Aorta (tissue), 5 donors: ENCODE results near the gene WWC1. TPM values are rescaled to one million over a fixed set of nuclear protein-coding genes. Genes with fewer than 3 reads are reported as not detected.
"Not testable (repeated sequence)": the region's sequence is repeated elsewhere in the genome, so short reads cannot be mapped to it uniquely, and the experiment has no call there.

Experiments used
- ATAC-seq: fragments of 200-7000 bp; cut with Tn5 transposase; one replicate; pipeline ENCODE4 v1.9.1; 2022; ENCODE audit warnings: moderate library complexity; ENCODE audit not compliant: low FRiP score
- DNase-seq, 2 donors: peaks; one replicate each; pipeline ENCODE4 v3.0.0-alpha.2; 2020
- H3K27ac ChIP-seq, 2 donors: one replicate each; pipeline ENCODE4 v1.5.1; 2013; ENCODE audit warnings: low read length in 2 of 2, mild to moderate bottlenecking in 2 of 2, moderate library complexity in 2 of 2, control low read depth in 1 of 2, inconsistent platforms in 1 of 2, low read depth in 1 of 2
- H3K27me3 ChIP-seq, 2 donors: one replicate each; pipeline ENCODE4 v1.6.1; 2013; ENCODE audit warnings: control low read depth in 1 of 2, low read length in 1 of 2, mild to moderate bottlenecking in 1 of 2, moderate library complexity in 1 of 2; ENCODE audit not compliant: insufficient read depth in 2 of 2, control insufficient read depth in 1 of 2
- H3K36me3 ChIP-seq, 2 donors: one replicate each; pipeline ENCODE4 v1.6.1; 2013; ENCODE audit warnings: control low read depth in 1 of 2, low read length in 1 of 2, mild to moderate bottlenecking in 1 of 2; ENCODE audit not compliant: insufficient read depth in 2 of 2, control insufficient read depth in 1 of 2
- H3K4me1 ChIP-seq, 2 donors: one replicate each; pipeline ENCODE4 v1.6.1; 2013; ENCODE audit warnings: low read length in 2 of 2, control low read depth in 1 of 2, mild to moderate bottlenecking in 1 of 2, moderate library complexity in 1 of 2; ENCODE audit not compliant: insufficient read depth in 2 of 2, control insufficient read depth in 1 of 2
- H3K4me3 ChIP-seq, 2 donors: one replicate each; pipeline ENCODE4 v1.5.1; 2013; ENCODE audit warnings: low read length in 2 of 2, control low read depth in 1 of 2, mild to moderate bottlenecking in 1 of 2
- H3K9me3 ChIP-seq: one replicate; pipeline ENCODE4 v1.6.1; 2013; ENCODE audit warnings: mild to moderate bottlenecking, low read length; ENCODE audit not compliant: control insufficient read depth
- WGBS, 2 donors: extraction: QIAGEN DNeasy Blood & Tissue Kit; methylation state at CpG; one replicate each; pipeline ENCODE4 v1.1.7; 2013; 5-methylcytosine and 5-hydroxymethylcytosine counted together
- intact Hi-C, 2 donors: fragments of 100-400 bp; cut with DNase I; formaldehyde crosslinking; loops; one replicate each; pipeline versions ENCODE4 v1.14.2 to v1.15.0; 2022
- polyA plus RNA-seq, 2 donors: library from polyadenylated mRNA; stranded (reverse); fragments of 200-250 nt; gene quantifications; one replicate each; pipeline ENCODE4 v1.2.3, GENCODE V29; 2013
- total RNA-seq, 2 donors: library from RNA; stranded (reverse); fragmentation: NEBNext Ultra II Directional; extraction: Animal tissue kit (Norgen Biotek cat#: 25700); gene quantifications; one replicate each; pipeline ENCODE4 v1.2.1, GENCODE V29; 2021
- donor health status: healthy with polysubstance abuse.
- donor health status: Bipolar disorder and iron deficiency.
- donor health status: DM: no; HTN: no; CAD: no.
- donor health status: DM: no; HTN: no; CAD: no.
- donor health status: DM: yes; HTN: yes; CAD: no.

Gene WWC1
- total and polyA plus RNA-seq, 4 donors = 0.36 to 9.1 (median 0.42) TPM

DNA sequence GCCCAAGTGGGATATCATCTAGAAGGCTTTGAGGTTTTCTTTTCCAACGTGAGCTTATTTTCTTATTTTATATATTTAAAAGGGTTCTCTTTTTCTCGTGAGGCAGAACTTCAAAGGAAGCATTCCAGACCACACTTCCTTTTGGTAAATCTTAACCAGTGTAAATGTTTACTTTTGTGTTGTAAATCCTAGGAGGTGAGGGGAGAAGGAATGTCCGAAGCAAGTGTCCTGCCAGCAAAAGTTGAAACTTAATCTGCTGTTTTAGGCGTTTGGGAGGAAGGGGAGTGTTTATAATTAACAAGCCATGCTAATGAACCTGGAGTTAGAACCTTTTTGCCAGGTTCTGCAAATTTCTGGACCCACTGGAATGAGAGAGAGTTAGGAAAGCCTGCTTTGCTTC lies 37.9 kb downstream of the WWC1 start:
- Histone ChIP-seq H3K9me3 (no peaks in the 10 kb centered on the region), H3K36me3 (no peaks in the 10 kb centered on the region), H3K27me3 (no peaks in the 10 kb centered on the region), H3K4me1 (no peaks in the 10 kb centered on the region), H3K27ac (no peak overlapping the region), H3K4me3 (no peak overlapping the region)
- ATAC-seq (no peak), DNase-seq (no peak)
- intact Hi-C loops = no loop called here
- 11 to 15% methylated on average over 4 of the region's 4 CpGs for WGBS, 2 donors

DNA sequence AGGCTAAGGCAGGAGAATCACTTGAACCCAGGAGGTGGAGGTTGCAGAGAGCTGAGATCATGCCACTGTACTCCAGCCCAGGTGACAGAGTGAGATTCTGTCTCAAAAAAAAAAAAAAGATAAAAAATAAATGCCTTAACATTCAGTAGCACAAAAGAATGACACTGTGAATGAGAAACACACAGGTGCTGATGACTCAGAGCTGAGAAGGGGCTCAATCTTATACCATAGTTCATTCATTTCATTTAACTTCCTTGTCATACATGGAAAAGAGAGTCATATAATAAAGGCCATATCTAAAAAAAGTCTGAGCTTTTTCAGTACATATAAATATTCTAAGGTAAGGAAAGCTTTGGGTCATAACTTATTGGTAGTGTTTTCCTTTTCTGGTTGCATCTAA lies 40.6 kb downstream of the WWC1 start:
- no peaks in the 10 kb centered on the region for H3K27me3 ChIP-seq
- ATAC-seq (no peak), DNase-seq (no peak)
- no peaks in the 10 kb centered on the region for H3K9me3 ChIP-seq
- intact Hi-C loops = no loop called here
- no peak overlapping the region for H3K27ac ChIP-seq
- H3K4me1 ChIP-seq = no peaks in the 10 kb centered on the region
- H3K4me3 ChIP-seq = no peak overlapping the region
- no peaks in the 10 kb centered on the region for H3K36me3 ChIP-seq

DNA sequence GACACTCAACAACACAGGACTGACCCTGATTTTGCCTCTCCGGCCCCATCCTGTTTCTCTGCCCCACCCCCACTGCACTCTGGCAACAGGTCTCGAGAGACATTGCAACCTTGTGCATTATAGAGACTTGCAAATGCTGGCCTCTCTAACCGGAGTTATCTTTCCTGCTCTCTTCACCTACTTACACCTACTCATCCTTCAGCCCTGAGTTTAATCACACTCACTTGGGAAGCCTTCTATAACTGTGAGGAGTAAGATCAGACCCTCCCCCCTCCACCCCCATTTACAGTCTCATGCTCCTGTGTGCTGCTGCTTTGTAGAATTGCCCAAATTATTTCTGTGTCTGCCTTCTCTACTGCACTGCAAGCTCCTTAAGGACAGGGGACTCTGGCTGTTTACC lies 42.8 kb downstream of the WWC1 start:
- no peak overlapping the region for H3K27ac ChIP-seq

GRCh38 chr5:168334695-168335094 lies 43.2 kb downstream of the WWC1 start:
- H3K27me3 ChIP-seq = no peaks in the 10 kb centered on the region
- no peak overlapping the region for H3K27ac ChIP-seq
- ATAC-seq (no peak), DNase-seq (no peak)
- H3K4me1 ChIP-seq = no peaks in the 10 kb centered on the region
- no peak overlapping the region for H3K4me3 ChIP-seq
- H3K9me3 ChIP-seq = no peaks in the 10 kb centered on the region
- WGBS, 2 donors = 24 to 34% methylated on average over 4 of the region's 4 CpGs
- intact Hi-C loops = no loop called here
- H3K36me3 ChIP-seq = no peaks in the 10 kb centered on the region

More for the DNA sequence above, 42.8 kb downstream of the WWC1 start:
- ATAC-seq = no peak
- Histone ChIP-seq H3K9me3 (no peaks in the 10 kb centered on the region), H3K36me3 (no peaks in the 10 kb centered on the region), H3K4me1 (no peaks in the 10 kb centered on the region), H3K27me3 (no peaks in the 10 kb centered on the region), H3K4me3 (no peak overlapping the region)
- WGBS, 2 donors = 47 to 61% methylated on average over 3 of the region's 3 CpGs
- no peak for DNase-seq
- intact Hi-C loops = no loop called here

- intact Hi-C loops = no loop called here
- no peak overlapping the region for H3K4me3 ChIP-seq
- peaks cover 3% of the 10 kb centered on the region for H3K9me3 ChIP-seq
- no peak for ATAC-seq
- H3K27me3 ChIP-seq = no peaks in the 10 kb centered on the region
- no peaks in the 10 kb centered on the region for H3K4me1 ChIP-seq
- H3K36me3 ChIP-seq = no peaks in the 10 kb centered on the region
- DNase-seq = no peak
- WGBS, 2 donors = 76 to 83% methylated on average over 2 of the region's 2 CpGs
- H3K27ac ChIP-seq = no peak overlapping the region
These were observed 45.9 kb downstream of the WWC1 start for GRCh38 chr5:168337361-168337760.

DNA sequence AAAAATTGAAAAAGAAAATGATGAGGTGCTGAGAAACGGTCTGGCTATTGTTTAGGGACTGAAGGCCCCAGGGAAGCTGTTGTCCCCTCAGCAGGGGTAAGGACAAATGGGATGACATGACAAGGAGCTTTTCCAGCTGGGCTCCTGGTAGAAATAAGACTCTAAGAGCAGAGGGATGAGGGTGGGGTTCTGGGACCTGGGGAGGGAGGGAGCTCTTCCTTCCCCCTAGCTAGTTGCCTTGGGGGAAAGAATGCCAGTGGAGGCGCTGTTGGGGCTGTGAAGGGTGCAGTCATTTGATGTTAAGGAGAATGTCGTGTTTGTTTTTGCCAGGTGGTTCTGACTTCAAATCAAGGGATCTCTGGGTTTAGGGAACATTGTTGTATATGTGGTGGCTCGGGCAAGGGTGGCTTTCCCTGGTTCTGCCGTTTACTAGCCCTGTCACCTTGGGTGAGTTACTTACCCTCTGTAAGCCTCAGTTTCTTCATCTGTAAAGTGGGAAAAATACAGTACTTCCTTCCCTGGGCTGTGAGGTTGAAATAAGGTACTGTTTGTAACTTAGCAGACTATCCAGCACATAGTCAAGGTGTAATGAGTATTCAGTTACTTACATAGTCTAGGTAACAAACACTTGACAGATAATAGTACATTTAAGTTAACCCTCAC lies 47.8 kb downstream of the WWC1 start:
- ATAC-seq (no peak), DNase-seq (no peak)
- Histone ChIP-seq H3K4me3 (no peak overlapping the region), H3K27me3 (no peaks in the 10 kb centered on the region), H3K9me3 (peaks cover 3% of the 10 kb centered on the region), H3K36me3 (no peaks in the 10 kb centered on the region), H3K4me1 (no peaks in the 10 kb centered on the region), H3K27ac (no peak overlapping the region)
- WGBS, 2 donors = 42 to 43% methylated on average over 4 to 5 of the region's 5 CpGs
- intact Hi-C loops = no loop called here

GRCh38 chr5:168339772-168340140 lies 48.3 kb downstream of the WWC1 start:
- H3K27ac ChIP-seq, H3K4me3 ChIP-seq, H3K36me3 ChIP-seq, DNase-seq, ATAC-seq, H3K4me1 ChIP-seq, H3K27me3 ChIP-seq, H3K9me3 ChIP-seq, intact Hi-C loops: not testable (repeated sequence)
- WGBS, 2 donors = 85 to 90% methylated on average over 3 of the region's 3 CpGs

DNA sequence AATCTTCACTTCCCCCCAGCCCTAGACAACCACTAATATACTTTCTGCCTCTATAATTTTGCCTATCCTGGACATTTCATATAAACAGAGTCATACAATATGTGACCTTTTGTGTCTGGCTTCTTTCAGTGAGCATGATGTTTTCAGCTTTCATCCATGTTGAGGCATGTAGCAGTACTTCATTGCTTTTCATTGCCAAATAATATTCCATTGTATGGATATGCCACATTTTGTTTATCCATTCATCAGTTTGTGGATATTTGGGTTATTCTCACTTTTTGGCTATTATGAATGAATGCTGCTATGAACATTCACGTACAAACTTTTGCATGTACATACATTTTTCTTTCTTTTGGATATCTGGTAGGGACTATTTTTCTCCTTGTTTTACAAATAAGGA lies 49.0 kb downstream of the WWC1 start:
- Histone ChIP-seq H3K27me3 (no peaks in the 10 kb centered on the region), H3K27ac (no peak overlapping the region), H3K36me3 (no peaks in the 10 kb centered on the region), H3K4me3 (no peak overlapping the region), H3K4me1 (no peaks in the 10 kb centered on the region), H3K9me3 (peaks cover 3% of the 10 kb centered on the region)
- intact Hi-C loops = no loop called here
- DNase-seq (no peak), ATAC-seq (no peak)
- 97% methylated on average over 1 of the region's 1 CpG for WGBS, 2 donors

GRCh38 chr5:168341178-168341577 lies 49.7 kb downstream of the WWC1 start:
- no peaks in the 10 kb centered on the region for H3K27me3 ChIP-seq
- no peaks in the 10 kb centered on the region for H3K36me3 ChIP-seq
- 86 to 92% methylated on average over 2 of the region's 2 CpGs for WGBS, 2 donors
- H3K27ac ChIP-seq = no peak overlapping the region
- intact Hi-C loops = no loop called here
- H3K9me3 ChIP-seq = peaks cover 3% of the 10 kb centered on the region
- no peak for ATAC-seq
- H3K4me3 ChIP-seq = no peak overlapping the region
- DNase-seq = no peak
- H3K4me1 ChIP-seq = no peaks in the 10 kb centered on the region
